ENCODE results near the gene FREY1. TPM values are rescaled to one million over a fixed set of nuclear protein-coding genes. Genes with fewer than 3 reads are reported as not detected.

The FREY1 gene
- total RNA-seq, 1 donor from 2014 or later, result 1.3 TPM

DNA sequence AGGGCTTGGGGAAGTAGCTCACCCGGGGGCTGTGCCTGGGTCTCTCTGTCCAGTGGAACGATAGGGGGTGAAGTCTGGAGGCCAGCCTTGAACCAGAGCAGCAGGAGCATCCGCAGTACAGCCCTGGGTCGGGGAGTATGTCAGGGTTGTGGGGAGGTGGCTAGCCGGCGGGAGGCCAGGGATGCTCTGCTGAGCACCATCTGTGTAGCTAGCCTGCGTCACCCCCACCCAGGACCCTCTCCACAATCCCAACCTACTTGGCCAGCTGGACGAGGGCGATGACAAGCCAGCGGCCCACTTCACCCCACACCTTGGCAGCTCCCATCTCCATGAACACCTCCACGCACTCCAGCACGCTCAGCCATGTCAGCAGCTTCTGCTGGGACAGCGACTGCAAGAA, 8.4 kb upstream of the FREY1 start:
- DNase-seq (ENCODE audit: low read depth), result no peak
- TF ChIP-seq, protein P1, sequence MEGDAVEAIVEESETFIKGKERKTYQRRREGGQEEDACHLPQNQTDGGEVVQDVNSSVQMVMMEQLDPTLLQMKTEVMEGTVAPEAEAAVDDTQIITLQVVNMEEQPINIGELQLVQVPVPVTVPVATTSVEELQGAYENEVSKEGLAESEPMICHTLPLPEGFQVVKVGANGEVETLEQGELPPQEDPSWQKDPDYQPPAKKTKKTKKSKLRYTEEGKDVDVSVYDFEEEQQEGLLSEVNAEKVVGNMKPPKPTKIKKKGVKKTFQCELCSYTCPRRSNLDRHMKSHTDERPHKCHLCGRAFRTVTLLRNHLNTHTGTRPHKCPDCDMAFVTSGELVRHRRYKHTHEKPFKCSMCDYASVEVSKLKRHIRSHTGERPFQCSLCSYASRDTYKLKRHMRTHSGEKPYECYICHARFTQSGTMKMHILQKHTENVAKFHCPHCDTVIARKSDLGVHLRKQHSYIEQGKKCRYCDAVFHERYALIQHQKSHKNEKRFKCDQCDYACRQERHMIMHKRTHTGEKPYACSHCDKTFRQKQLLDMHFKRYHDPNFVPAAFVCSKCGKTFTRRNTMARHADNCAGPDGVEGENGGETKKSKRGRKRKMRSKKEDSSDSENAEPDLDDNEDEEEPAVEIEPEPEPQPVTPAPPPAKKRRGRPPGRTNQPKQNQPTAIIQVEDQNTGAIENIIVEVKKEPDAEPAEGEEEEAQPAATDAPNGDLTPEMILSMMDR (IDR thresholded peaks at IDR 0.05; ENCODE audit: insufficient read depth, low read length, severe bottlenecking), result no peak
- H3K27me3 ChIP-seq (ENCODE audit: control insufficient read depth, insufficient read depth, low read length), result no peaks in the 10 kb centered on the region
- FAIRE-seq, result no peak
- H3K36me3 ChIP-seq (ENCODE audit: control insufficient read depth, insufficient read depth, low read length), result peaks cover 33% of the 10 kb centered on the region
- H3K4me3 ChIP-seq (ENCODE audit: low read depth, low read length), result no peak overlapping the region

- no peak for DNase-seq (ENCODE audit: low read depth)
- FAIRE-seq, result no peak
- Histone ChIP-seq H3K4me3 (ENCODE audit: low read depth, low read length) (no peak overlapping the region), H3K27me3 (ENCODE audit: control insufficient read depth, insufficient read depth, low read length) (no peaks in the 10 kb centered on the region), H3K36me3 (ENCODE audit: control insufficient read depth, insufficient read depth, low read length) (peaks cover 37% of the 10 kb centered on the region)
- TF ChIP-seq, protein P1 (IDR thresholded peaks at IDR 0.05; ENCODE audit: insufficient read depth, low read length, severe bottlenecking), result no peak
Observed at GRCh38 chr11:45913942-45914635, 7.0 kb upstream of the FREY1 start.

GRCh38 chr11:45913514-45913913, 6.4 kb upstream of the FREY1 start:
- DNase-seq (ENCODE audit: low read depth), result no peak
- H3K36me3 ChIP-seq (ENCODE audit: control insufficient read depth, insufficient read depth, low read length), result peaks cover 37% of the 10 kb centered on the region
- no peak overlapping the region for H3K4me3 ChIP-seq (ENCODE audit: low read depth, low read length)
- H3K27me3 ChIP-seq (ENCODE audit: control insufficient read depth, insufficient read depth, low read length), result no peaks in the 10 kb centered on the region
- no peak for FAIRE-seq
- TF ChIP-seq, protein P1 (IDR thresholded peaks at IDR 0.05; ENCODE audit: insufficient read depth, low read length, severe bottlenecking), result no peak

- FAIRE-seq (no peak), DNase-seq (ENCODE audit: low read depth) (no peak)
- Histone ChIP-seq H3K36me3 (ENCODE audit: control insufficient read depth, insufficient read depth, low read length) (peaks cover 33% of the 10 kb centered on the region), H3K27me3 (ENCODE audit: control insufficient read depth, insufficient read depth, low read length) (no peaks in the 10 kb centered on the region), H3K4me3 (ENCODE audit: low read depth, low read length) (no peak overlapping the region)
- TF ChIP-seq, protein P1 (IDR thresholded peaks at IDR 0.05; ENCODE audit: insufficient read depth, low read length, severe bottlenecking), result no peak
Observed at GRCh38 chr11:45910623-45911022, 3.6 kb upstream of the FREY1 start.

DNA sequence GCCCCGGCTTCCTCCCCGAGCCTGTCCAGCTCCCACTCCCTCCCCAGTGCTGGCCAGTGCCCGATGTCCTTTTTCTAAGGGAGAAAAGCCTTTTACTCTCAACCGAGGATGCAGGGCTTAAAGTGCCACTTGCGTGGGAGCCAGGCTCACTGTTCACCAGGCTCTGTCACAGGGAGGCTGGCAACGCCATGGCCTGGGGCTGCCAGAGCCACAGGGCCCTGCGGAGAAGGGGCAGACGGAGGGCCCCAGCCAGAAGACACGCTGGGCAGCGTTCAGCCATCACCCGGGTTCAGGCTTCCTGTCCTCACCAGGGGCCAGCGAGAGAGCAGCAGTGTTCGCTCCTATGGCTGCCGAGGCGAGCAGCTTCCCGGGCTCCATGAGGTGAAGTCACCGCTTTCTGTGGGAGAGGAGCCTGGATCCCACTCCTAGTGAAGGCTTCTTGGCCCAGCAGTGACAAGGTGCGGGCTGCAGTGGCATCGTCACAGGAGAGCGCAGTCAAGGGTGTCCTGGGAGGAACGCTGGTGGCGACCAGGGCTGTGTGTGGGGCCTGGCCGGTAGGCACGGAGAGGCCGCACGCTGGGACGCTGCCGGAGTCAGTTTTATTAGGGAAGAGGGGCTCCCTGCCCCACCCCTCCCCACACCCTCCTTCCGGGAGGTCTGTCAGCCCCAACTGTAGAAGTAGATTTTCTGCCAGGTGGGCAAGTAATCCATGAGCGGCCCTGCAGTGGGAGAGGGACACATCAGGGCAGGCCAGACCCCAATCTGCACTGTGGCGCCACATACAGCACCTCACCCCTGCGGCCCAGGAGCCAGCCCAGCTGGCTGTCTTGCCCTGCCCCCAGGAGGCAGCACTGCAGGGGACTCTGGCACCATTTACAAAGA, 2.8 kb upstream of the FREY1 start:
- no peak for FAIRE-seq
- TF ChIP-seq, protein P1 (IDR thresholded peaks at IDR 0.05; ENCODE audit: insufficient read depth, low read length, severe bottlenecking), result no peak
- H3K36me3 ChIP-seq (ENCODE audit: control insufficient read depth, insufficient read depth, low read length), result peaks cover 28% of the 10 kb centered on the region

More for the DNA sequence above, 2.8 kb upstream of the FREY1 start:
- Histone ChIP-seq H3K4me3 (ENCODE audit: low read depth, low read length) (no peak overlapping the region), H3K27me3 (ENCODE audit: control insufficient read depth, insufficient read depth, low read length) (no peaks in the 10 kb centered on the region)
- DNase-seq (ENCODE audit: low read depth), result no peak
